NAMALWA (cell line): ENCODE results near the gene OPA3.

Experiments
- DNase-seq: peaks from one replicate; pipeline ENCODE4 v3.0.0-alpha.2; 2015; ENCODE audit warnings: low spot score

OPA3 gene

DNA sequence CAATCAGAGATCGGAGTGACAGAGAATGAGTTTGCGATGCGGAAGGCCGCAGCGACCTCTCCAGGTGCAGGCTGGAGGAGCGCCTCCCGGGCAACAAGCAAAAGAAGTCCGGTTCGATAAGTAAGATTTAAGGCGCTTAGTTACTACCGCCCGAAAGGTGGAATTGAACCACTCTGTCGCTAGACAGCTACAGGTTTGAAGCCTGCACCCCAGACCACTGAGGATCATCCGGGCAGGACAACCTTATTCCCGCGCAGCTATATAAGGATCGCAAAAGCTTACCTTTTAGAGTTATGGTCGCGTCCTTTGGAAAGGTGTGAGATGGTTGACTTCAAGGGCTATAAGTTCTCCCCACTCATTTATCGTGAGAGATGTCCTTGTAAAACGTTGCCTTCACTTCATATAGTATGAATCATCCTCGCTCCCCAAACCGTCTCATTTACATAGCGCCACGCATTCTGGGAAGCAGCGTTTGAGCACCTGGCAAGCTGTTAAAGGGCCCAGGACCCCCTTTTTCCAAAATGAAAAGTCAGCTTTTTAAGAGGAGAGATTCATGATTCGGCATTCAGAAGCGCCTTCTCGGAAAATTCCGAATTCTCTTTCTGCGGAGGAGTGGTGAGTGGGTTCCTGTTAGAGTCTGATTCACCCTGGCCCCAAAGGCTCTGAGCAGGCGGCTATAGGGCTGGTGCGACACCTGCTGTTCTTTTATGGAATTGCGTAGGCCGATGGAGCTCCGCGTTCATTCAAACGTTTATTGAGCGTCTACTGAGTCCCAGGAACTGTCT lies 106.0 kb downstream of the OPA3 start:
- peak; percentile 96 for DNase-seq

DNA sequence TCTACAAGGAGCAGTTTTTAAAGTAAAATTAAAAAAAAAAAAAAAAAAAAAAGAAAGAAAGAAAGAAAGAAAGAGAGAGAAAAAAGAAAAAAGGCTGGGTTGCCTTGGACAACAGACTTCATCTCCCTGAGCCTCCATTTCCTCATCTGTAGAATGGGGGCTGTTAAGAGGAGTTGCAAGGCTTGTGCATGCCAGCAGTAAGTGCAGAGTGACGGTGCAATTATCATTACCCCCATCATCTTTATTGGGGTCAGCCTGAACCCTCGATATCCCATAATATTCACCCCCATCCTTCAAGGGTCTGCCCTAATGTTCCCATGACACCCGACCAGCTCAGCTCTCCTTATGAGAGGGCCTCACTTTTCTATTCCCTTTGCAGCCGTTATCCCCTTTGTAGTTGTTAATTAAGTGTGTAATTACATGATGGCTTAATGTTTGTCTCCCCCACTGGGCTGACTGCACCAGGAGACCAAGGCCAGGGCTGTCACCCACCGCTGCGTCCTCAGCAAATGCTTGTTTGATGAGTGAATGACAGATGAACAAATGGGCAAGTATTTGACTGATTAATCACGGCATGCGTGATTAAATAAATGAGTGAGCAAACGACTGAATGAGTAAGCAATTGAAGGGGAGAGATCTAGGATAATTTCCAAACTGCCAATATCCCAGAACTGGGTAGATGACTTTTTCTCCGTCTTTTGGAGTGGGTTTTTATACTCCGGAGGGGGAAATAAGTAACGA lies 106.7 kb downstream of the OPA3 start:
- no peak for DNase-seq
